Measurements from ENCODE around the gene S100B. TPM values are rescaled to one million over a fixed set of nuclear protein-coding genes. Genes with fewer than 3 reads are reported as not detected.

The S100B gene
- total and polyA plus RNA-seq, 2 donors (not counting 3 experiments of a cell fraction or from before 2014, with no cell fraction given): not detected

DNA sequence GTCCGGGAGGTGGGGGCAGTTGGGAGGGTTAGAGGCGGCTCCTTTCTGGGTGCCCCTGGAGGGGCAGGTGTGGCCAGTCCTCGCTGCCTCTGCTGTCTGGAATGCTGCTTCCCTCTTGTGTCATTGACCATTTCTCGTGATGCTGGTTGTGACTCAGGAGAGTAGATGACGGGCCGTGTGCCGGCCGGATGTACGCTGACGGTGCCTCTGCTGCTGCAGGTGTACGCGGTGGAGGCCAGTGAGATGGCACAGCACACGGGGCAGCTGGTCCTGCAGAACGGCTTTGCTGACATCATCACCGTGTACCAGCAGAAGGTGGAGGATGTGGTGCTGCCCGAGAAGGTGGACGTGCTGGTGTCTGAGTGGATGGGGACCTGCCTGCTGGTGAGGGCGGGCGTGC is 44.5 kb upstream of the S100B start:
- ChIA-PET POLR2A (no interaction called here), CTCF (no interaction called here)
- BruUV-seq (replicated peaks): no TSS peak
- peaks cover 20% of the 10 kb centered on the region for H3K79me2 ChIP-seq (ENCODE audit: control insufficient read depth, insufficient read depth, low read length)
- TF ChIP-seq, protein P1, sequence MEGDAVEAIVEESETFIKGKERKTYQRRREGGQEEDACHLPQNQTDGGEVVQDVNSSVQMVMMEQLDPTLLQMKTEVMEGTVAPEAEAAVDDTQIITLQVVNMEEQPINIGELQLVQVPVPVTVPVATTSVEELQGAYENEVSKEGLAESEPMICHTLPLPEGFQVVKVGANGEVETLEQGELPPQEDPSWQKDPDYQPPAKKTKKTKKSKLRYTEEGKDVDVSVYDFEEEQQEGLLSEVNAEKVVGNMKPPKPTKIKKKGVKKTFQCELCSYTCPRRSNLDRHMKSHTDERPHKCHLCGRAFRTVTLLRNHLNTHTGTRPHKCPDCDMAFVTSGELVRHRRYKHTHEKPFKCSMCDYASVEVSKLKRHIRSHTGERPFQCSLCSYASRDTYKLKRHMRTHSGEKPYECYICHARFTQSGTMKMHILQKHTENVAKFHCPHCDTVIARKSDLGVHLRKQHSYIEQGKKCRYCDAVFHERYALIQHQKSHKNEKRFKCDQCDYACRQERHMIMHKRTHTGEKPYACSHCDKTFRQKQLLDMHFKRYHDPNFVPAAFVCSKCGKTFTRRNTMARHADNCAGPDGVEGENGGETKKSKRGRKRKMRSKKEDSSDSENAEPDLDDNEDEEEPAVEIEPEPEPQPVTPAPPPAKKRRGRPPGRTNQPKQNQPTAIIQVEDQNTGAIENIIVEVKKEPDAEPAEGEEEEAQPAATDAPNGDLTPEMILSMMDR (IDR thresholded peaks at IDR 0.05; ENCODE audit: extremely low read depth in 1 of 2, insufficient read depth in 1 of 2, low read depth in 1 of 2, low read length in 2 of 2): no peak
- TF ChIP-seq EZH2 (IDR thresholded peaks at IDR 0.05; ENCODE audit: borderline replicate concordance, low read depth, low read length, severe bottlenecking) (no peak), JUN (IDR thresholded peaks at IDR 0.05; ENCODE audit: borderline replicate concordance, insufficient read depth, insufficient read length, low read depth) (no peak), GATA2 (IDR thresholded peaks at IDR 0.05; ENCODE audit: insufficient read depth, insufficient read length, low read depth, low read length) (no peak)
- no peak overlapping the region for H3K4me3 ChIP-seq (replicated peaks in 1 of 3; ENCODE audit: insufficient read depth in 1 of 3, low read depth in 1 of 3, low read length in 3 of 3)
- no peak overlapping the region for H3K9ac ChIP-seq (replicated peaks; ENCODE audit: extremely low read depth, insufficient read depth, low read length)
- FAIRE-seq: no peak
- no peak for DNase-seq (ENCODE audit: low read depth, low spot score)
- no peaks in the 10 kb centered on the region for H3K9me3 ChIP-seq (replicated peaks; ENCODE audit: control insufficient read depth, insufficient read depth, low read length)
- H2AFZ ChIP-seq (ENCODE audit: low read depth, low read length): no peak overlapping the region
- no peak overlapping the region for H3K4me2 ChIP-seq (ENCODE audit: insufficient read depth, low read length)
- H3K27me3 ChIP-seq (ENCODE audit: control insufficient read depth in 2 of 2, insufficient read depth in 2 of 2, low read length in 2 of 2): no peaks in the 10 kb centered on the region
- no peak overlapping the region for H3K27ac ChIP-seq (ENCODE audit: insufficient read depth, low read depth, low read length)
- H3K9me1 ChIP-seq (replicated peaks; ENCODE audit: control insufficient read depth, extremely low read depth, insufficient read depth, low read length): no peaks in the 10 kb centered on the region
- H3K36me3 ChIP-seq (ENCODE audit: control insufficient read depth in 2 of 2, extremely low read depth in 1 of 2, insufficient read depth in 2 of 2, low read length in 2 of 2): peaks cover 46 to 60% of the 10 kb centered on the region in 2 experiments
- H3K4me1 ChIP-seq (ENCODE audit: control insufficient read depth, extremely low read depth, insufficient read depth, low read length): no peaks in the 10 kb centered on the region
- intact Hi-C loops (cut with micrococcal nuclease): no loop called here
- no peaks in the 10 kb centered on the region for H4K20me1 ChIP-seq (replicated peaks; ENCODE audit: control insufficient read depth, extremely low read depth, insufficient read depth, low read length)
- dilution Hi-C loops (cut with MboI; ENCODE audit: extremely low pct_ligation_motif_present, low sequenced_read_pairs): no loop called here

GRCh38 chr21:46648539-46648938 is 43.7 kb upstream of the S100B start:
- DNase-seq (ENCODE audit: low read depth, low spot score) (no peak), FAIRE-seq (no peak)
- intact Hi-C loops (cut with micrococcal nuclease) (no loop called here), dilution Hi-C loops (cut with MboI; ENCODE audit: extremely low pct_ligation_motif_present, low sequenced_read_pairs) (no loop called here)
- no peaks in the 10 kb centered on the region for H3K9me3 ChIP-seq (replicated peaks; ENCODE audit: control insufficient read depth, insufficient read depth, low read length)
- BruUV-seq (replicated peaks): no TSS peak
- H3K4me3 ChIP-seq (replicated peaks in 1 of 3; ENCODE audit: insufficient read depth in 1 of 3, low read depth in 1 of 3, low read length in 3 of 3): no peak overlapping the region
- no peak overlapping the region for H3K4me2 ChIP-seq (ENCODE audit: insufficient read depth, low read length)
- H3K27ac ChIP-seq (ENCODE audit: insufficient read depth, low read depth, low read length): no peak overlapping the region
- CTCF ChIA-PET: no interaction called here
- H3K9me1 ChIP-seq (replicated peaks; ENCODE audit: control insufficient read depth, extremely low read depth, insufficient read depth, low read length): no peaks in the 10 kb centered on the region
- H3K36me3 ChIP-seq (ENCODE audit: control insufficient read depth in 2 of 2, extremely low read depth in 1 of 2, insufficient read depth in 2 of 2, low read length in 2 of 2): peaks cover 49 to 63% of the 10 kb centered on the region in 2 experiments
- POLR2A ChIA-PET: no interaction called here
- no peaks in the 10 kb centered on the region for H3K4me1 ChIP-seq (ENCODE audit: control insufficient read depth, extremely low read depth, insufficient read depth, low read length)
- no peak overlapping the region for H3K9ac ChIP-seq (replicated peaks; ENCODE audit: extremely low read depth, insufficient read depth, low read length)
- no peaks in the 10 kb centered on the region for H4K20me1 ChIP-seq (replicated peaks; ENCODE audit: control insufficient read depth, extremely low read depth, insufficient read depth, low read length)
- no peak overlapping the region for H2AFZ ChIP-seq (ENCODE audit: low read depth, low read length)
- TF ChIP-seq JUN (IDR thresholded peaks at IDR 0.05; ENCODE audit: borderline replicate concordance, insufficient read depth, insufficient read length, low read depth) (no peak), EZH2 (IDR thresholded peaks at IDR 0.05; ENCODE audit: borderline replicate concordance, low read depth, low read length, severe bottlenecking) (no peak), GATA2 (IDR thresholded peaks at IDR 0.05; ENCODE audit: insufficient read depth, insufficient read length, low read depth, low read length) (no peak), FOS (IDR thresholded peaks at IDR 0.05; ENCODE audit: borderline replicate concordance, insufficient read depth, low read length) (no peak), POLR2AphosphoS5 (IDR thresholded peaks at IDR 0.05; ENCODE audit: insufficient read depth, low read depth, low read length) (no peak), POLR2A (IDR thresholded peaks at IDR 0.05; ENCODE audit: low read depth, low read length) (no peak), MAX (IDR thresholded peaks at IDR 0.05; ENCODE audit: insufficient read depth, insufficient read length) (no peak), MYC (IDR thresholded peaks at IDR 0.05; ENCODE audit: low read depth, low read length) (no peak)
- TF ChIP-seq, protein P1 (IDR thresholded peaks at IDR 0.05; ENCODE audit: extremely low read depth in 1 of 2, insufficient read depth in 1 of 2, low read depth in 1 of 2, low read length in 2 of 2): no peak
- peaks cover 20% of the 10 kb centered on the region for H3K79me2 ChIP-seq (ENCODE audit: control insufficient read depth, insufficient read depth, low read length)
- H3K27me3 ChIP-seq (ENCODE audit: control insufficient read depth in 2 of 2, insufficient read depth in 2 of 2, low read length in 2 of 2): no peaks in the 10 kb centered on the region

Data from endothelial cell of umbilical vein (primary cell).